H9 (cell line): ENCODE measurements around the gene IL3. TPM values are rescaled to one million over a fixed set of nuclear protein-coding genes. Genes with fewer than 3 reads are reported as not detected.

ENCODE experiments used
- DNase-seq: peaks from one replicate; pipeline ENCODE4 v3.0.0-alpha.2; 2017
- H2AFZ ChIP-seq: one replicate; pipeline ENCODE4 v1.6.1; 2013; ENCODE audit warnings: mild to moderate bottlenecking, low read length, control low read depth, moderate library complexity
- H2AK5ac ChIP-seq: 2 replicates; pipeline ENCODE4 v1.6.1; 2013; ENCODE audit warnings: low read length, control low read depth, mixed read lengths; ENCODE audit not compliant: insufficient read length
- H2BK120ac ChIP-seq: one replicate; pipeline ENCODE4 v1.6.1; 2013; ENCODE audit warnings: low read depth, mild to moderate bottlenecking, low read length, control low read depth, inconsistent platforms; ENCODE audit not compliant: poor library complexity, severe bottlenecking
- H2BK12ac ChIP-seq: 2 replicates; pipeline ENCODE4 v1.6.1; 2013; ENCODE audit warnings: low read length, control low read depth, mixed read lengths, low read depth; ENCODE audit not compliant: insufficient read length
- H2BK15ac ChIP-seq: 2 replicates; pipeline ENCODE4 v1.6.1; 2013; ENCODE audit warnings: low read depth, low read length, control low read depth
- H2BK20ac ChIP-seq: one replicate; pipeline ENCODE4 v1.6.1; 2013; ENCODE audit warnings: low read depth, mild to moderate bottlenecking, low read length, control low read depth, inconsistent platforms; ENCODE audit not compliant: poor library complexity, severe bottlenecking
- H2BK5ac ChIP-seq: 2 replicates; pipeline ENCODE4 v1.6.1; 2013; ENCODE audit warnings: low read length, control low read depth, mixed read lengths; ENCODE audit not compliant: insufficient read length
- H3K14ac ChIP-seq: 2 replicates; pipeline ENCODE4 v1.6.1; 2013; ENCODE audit warnings: low read length, control low read depth; ENCODE audit not compliant: insufficient read depth
- H3K18ac ChIP-seq: 2 replicates; pipeline ENCODE4 v1.6.1; 2013; ENCODE audit warnings: low read depth, mild to moderate bottlenecking, mixed read lengths, low read length, control low read depth; ENCODE audit not compliant: insufficient read length
- H3K23ac ChIP-seq: 2 replicates; pipeline ENCODE4 v1.6.1; 2013; ENCODE audit warnings: low read length, control low read depth, mixed read lengths, low read depth; ENCODE audit not compliant: insufficient read length
- H3K23me2 ChIP-seq: 2 replicates; pipeline ENCODE4 v1.6.1; 2013; ENCODE audit warnings: low read depth, mild to moderate bottlenecking, mixed read lengths, low read length, control low read depth; ENCODE audit not compliant: insufficient read length, poor library complexity, severe bottlenecking
- H3K27ac ChIP-seq: 2 replicates; pipeline ENCODE4 v1.5.1; 2013; ENCODE audit warnings: low read length, control low read depth, mixed read lengths, low read depth; ENCODE audit not compliant: insufficient read length
- H3K27me3 ChIP-seq: 2 replicates; pipeline ENCODE4 v1.6.1; 2013; ENCODE audit warnings: low read length, control low read depth, inconsistent platforms; ENCODE audit not compliant: insufficient read depth
- H3K4ac ChIP-seq: 2 replicates; pipeline ENCODE4 v1.6.1; 2013; ENCODE audit warnings: low read depth, mild to moderate bottlenecking, control low read depth, inconsistent platforms, low read length, moderate library complexity
- H3K4me1 ChIP-seq: 2 replicates; pipeline ENCODE4 v1.6.1; 2013; ENCODE audit warnings: low read length, control low read depth, inconsistent platforms; ENCODE audit not compliant: insufficient read depth
- H3K4me2 ChIP-seq: 2 replicates; pipeline ENCODE4 v1.6.1; 2013; ENCODE audit warnings: low read length, control low read depth, mixed read lengths; ENCODE audit not compliant: insufficient read length, insufficient read depth
- H3K56ac ChIP-seq: 2 replicates; pipeline ENCODE4 v1.6.1; 2013; ENCODE audit warnings: low read depth, mild to moderate bottlenecking, mixed read lengths, low read length, control low read depth; ENCODE audit not compliant: insufficient read length
- H3K79me1 ChIP-seq: 2 replicates; pipeline ENCODE4 v1.6.1; 2013; ENCODE audit warnings: low read depth, mild to moderate bottlenecking, moderate library complexity, low read length, control low read depth, inconsistent platforms; ENCODE audit not compliant: insufficient read depth, poor library complexity, severe bottlenecking
- H3K79me2 ChIP-seq: 2 replicates; pipeline ENCODE4 v1.6.1; 2013; ENCODE audit warnings: low read length, control low read depth, inconsistent platforms; ENCODE audit not compliant: insufficient read depth
- H3K9ac ChIP-seq: 2 replicates; pipeline ENCODE4 v1.6.1; 2013; ENCODE audit warnings: low read length, control low read depth, mixed read lengths; ENCODE audit not compliant: insufficient read length; ENCODE audit errors: extremely low read depth
- H3K9me3 ChIP-seq: one replicate; pipeline ENCODE4 v1.6.1; 2013; ENCODE audit warnings: low read depth, low read length, inconsistent platforms; ENCODE audit not compliant: control insufficient read depth
- H3T11ph ChIP-seq: one replicate; pipeline ENCODE4 v1.6.1; 2013; ENCODE audit warnings: mild to moderate bottlenecking, low read length, control low read depth, inconsistent platforms
- H4K20me1 ChIP-seq: one replicate; pipeline ENCODE4 v1.6.1; 2013; ENCODE audit not compliant: control insufficient read depth, insufficient read length, insufficient read depth
- H4K5ac ChIP-seq: 2 replicates; pipeline ENCODE4 v1.6.1; 2013; ENCODE audit warnings: low read depth, mild to moderate bottlenecking, mixed read lengths, low read length, control low read depth; ENCODE audit not compliant: insufficient read length
- H4K8ac ChIP-seq: replicated peaks from 2 replicates; pipeline ENCODE4 v1.6.1; 2013; ENCODE audit warnings: low read length, control low read depth, mixed read lengths, low read depth; ENCODE audit not compliant: insufficient read length
- H4K91ac ChIP-seq: 2 replicates; pipeline ENCODE4 v1.6.1; 2013; ENCODE audit warnings: low read depth, mild to moderate bottlenecking, moderate library complexity, mixed read lengths, low read length, control low read depth; ENCODE audit not compliant: insufficient read length
- H3K27ac Mint-ChIP-seq, 3 experiments: 2 replicates in 2 of 3; 3 replicates in 1 of 3; pipeline ENCODE4 v1.8.0; 2020 to 2021; ENCODE audit warnings: mixed read lengths in 3 of 3, mild to moderate bottlenecking in 1 of 3, moderate library complexity in 1 of 3
- H3K27me3 Mint-ChIP-seq: 2 replicates; pipeline ENCODE4 v1.8.0; 2021; ENCODE audit warnings: low read depth, mild to moderate bottlenecking, moderate library complexity, mixed read lengths
- H3K36me3 Mint-ChIP-seq, 3 experiments: 2 replicates in 2 of 3; 3 replicates in 1 of 3; pipeline ENCODE4 v1.8.0; 2020 to 2021; ENCODE audit warnings: low read depth in 3 of 3, mixed read lengths in 3 of 3; ENCODE audit not compliant: insufficient read depth in 1 of 3
- H3K4me1 Mint-ChIP-seq, 2 experiments: 2 replicates each; pipeline ENCODE4 v1.8.0; 2020; ENCODE audit warnings: mixed read lengths in 2 of 2
- H3K4me3 Mint-ChIP-seq, 2 experiments: 2 replicates in 1 of 2; 3 replicates in 1 of 2; pipeline ENCODE4 v1.8.0; 2020 to 2021; ENCODE audit warnings: mild to moderate bottlenecking in 2 of 2, mixed read lengths in 2 of 2, moderate library complexity in 1 of 2
- H3K9me3 Mint-ChIP-seq, 2 experiments: 2 replicates in 1 of 2; 3 replicates in 1 of 2; pipeline ENCODE4 v1.8.0; 2020; ENCODE audit warnings: mild to moderate bottlenecking in 2 of 2, mixed read lengths in 2 of 2, moderate library complexity in 1 of 2
- WGBS: extraction: QIAGEN DNeasy Blood & Tissue Kit; methylation state at CpG from one replicate; pipeline ENCODE4 v1.1.7; 2013; ENCODE audit warnings: missing lambda C conversion rate, low lambda C conversion rate, mixed read lengths; ENCODE audit not compliant: insufficient read length; ENCODE audit errors: extremely low coverage; 5-methylcytosine and 5-hydroxymethylcytosine counted together
- total RNA-seq: library from RNA; stranded (reverse); gene quantifications from 2 replicates; pipeline ENCODE4 v1.2.1, GENCODE V29; 2021
- TF ChIP-seq, protein P1 (sequence below): fragments of 200-600 bp; sonication (generic); conservative IDR thresholded peaks from 3 replicates; pipeline ENCODE4 v1.8.0; 2021; ENCODE audit warnings: antibody characterized with exemption, mild to moderate bottlenecking

Gene IL3
- total RNA-seq, 1 experiment from 2014 or later = not detected

DNA sequence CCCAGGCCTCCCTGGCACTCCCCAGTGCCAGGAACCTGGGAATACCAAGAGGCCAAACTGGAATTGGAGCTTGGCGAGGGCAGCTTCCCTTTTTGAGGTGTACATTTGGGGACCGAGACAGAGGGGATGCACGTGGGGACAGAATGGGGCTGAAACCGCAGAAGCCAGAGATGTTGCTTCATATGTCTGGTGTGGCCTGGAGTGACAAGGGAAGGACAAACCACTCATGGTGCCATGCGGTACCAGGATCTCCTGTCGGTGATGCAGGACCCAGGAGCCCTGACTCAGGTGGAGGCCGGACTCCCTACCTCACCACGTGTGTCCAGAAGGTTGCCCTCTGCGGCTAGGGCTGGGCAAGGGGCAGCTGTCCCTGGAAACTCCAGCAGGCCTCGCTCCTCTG is 9.1 kb downstream of the IL3 start:
- WGBS = no CpG with 5 or more reads among the region's 10 CpGs
- H3K4ac ChIP-seq = no peak overlapping the region
- TF ChIP-seq, protein P1, sequence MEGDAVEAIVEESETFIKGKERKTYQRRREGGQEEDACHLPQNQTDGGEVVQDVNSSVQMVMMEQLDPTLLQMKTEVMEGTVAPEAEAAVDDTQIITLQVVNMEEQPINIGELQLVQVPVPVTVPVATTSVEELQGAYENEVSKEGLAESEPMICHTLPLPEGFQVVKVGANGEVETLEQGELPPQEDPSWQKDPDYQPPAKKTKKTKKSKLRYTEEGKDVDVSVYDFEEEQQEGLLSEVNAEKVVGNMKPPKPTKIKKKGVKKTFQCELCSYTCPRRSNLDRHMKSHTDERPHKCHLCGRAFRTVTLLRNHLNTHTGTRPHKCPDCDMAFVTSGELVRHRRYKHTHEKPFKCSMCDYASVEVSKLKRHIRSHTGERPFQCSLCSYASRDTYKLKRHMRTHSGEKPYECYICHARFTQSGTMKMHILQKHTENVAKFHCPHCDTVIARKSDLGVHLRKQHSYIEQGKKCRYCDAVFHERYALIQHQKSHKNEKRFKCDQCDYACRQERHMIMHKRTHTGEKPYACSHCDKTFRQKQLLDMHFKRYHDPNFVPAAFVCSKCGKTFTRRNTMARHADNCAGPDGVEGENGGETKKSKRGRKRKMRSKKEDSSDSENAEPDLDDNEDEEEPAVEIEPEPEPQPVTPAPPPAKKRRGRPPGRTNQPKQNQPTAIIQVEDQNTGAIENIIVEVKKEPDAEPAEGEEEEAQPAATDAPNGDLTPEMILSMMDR = no peak
- no peak overlapping the region for H4K8ac ChIP-seq
- no peak overlapping the region for H2AFZ ChIP-seq
- H3K9me3 Mint-ChIP-seq = no peaks in the 10 kb centered on the region; a peak in 1 of 5 replicates
- H3K79me1 ChIP-seq = no peaks in the 10 kb centered on the region
- H2AK5ac ChIP-seq = no peak overlapping the region
- no peak overlapping the region for H3K4me3 Mint-ChIP-seq
- no peaks in the 10 kb centered on the region for H3K9me3 ChIP-seq
- H2BK20ac ChIP-seq = no peak overlapping the region
- no peaks in the 10 kb centered on the region for H3K23me2 ChIP-seq
- H2BK15ac ChIP-seq = no peak overlapping the region
- H3K4me1 Mint-ChIP-seq = peaks cover 0 to 3% of the 10 kb centered on the region in 2 experiments; a peak in 2 of 4 replicates
- DNase-seq = no peak
- H3K56ac ChIP-seq = no peak overlapping the region
- no peak overlapping the region for H2BK5ac ChIP-seq
- H3K4me1 ChIP-seq = no peaks in the 10 kb centered on the region
- no peak overlapping the region for H2BK12ac ChIP-seq
- no peak overlapping the region for H3K27ac Mint-ChIP-seq
- H3K14ac ChIP-seq = no peak overlapping the region; the same call in 1 of the 2 replicates
- no peak overlapping the region for H2BK120ac ChIP-seq
- H3K36me3 Mint-ChIP-seq = no peaks in the 10 kb centered on the region
- no peaks in the 10 kb centered on the region for H4K20me1 ChIP-seq
- no peak overlapping the region for H4K5ac ChIP-seq
- H4K91ac ChIP-seq = no peak overlapping the region
- H3K4me2 ChIP-seq = no peak overlapping the region
- no peaks in the 10 kb centered on the region; the same call in none of the 2 replicates for H3K27me3 Mint-ChIP-seq
- no peak overlapping the region for H3K18ac ChIP-seq
- H3K23ac ChIP-seq = no peak overlapping the region
- no peaks in the 10 kb centered on the region for H3K79me2 ChIP-seq
- H3K27ac ChIP-seq = no peak overlapping the region
- no peaks in the 10 kb centered on the region for H3K27me3 ChIP-seq
- H3K9ac ChIP-seq = no peak overlapping the region
- no peak overlapping the region for H3T11ph ChIP-seq
